ENCODE results near the gene COIL.

COIL gene

DNA sequence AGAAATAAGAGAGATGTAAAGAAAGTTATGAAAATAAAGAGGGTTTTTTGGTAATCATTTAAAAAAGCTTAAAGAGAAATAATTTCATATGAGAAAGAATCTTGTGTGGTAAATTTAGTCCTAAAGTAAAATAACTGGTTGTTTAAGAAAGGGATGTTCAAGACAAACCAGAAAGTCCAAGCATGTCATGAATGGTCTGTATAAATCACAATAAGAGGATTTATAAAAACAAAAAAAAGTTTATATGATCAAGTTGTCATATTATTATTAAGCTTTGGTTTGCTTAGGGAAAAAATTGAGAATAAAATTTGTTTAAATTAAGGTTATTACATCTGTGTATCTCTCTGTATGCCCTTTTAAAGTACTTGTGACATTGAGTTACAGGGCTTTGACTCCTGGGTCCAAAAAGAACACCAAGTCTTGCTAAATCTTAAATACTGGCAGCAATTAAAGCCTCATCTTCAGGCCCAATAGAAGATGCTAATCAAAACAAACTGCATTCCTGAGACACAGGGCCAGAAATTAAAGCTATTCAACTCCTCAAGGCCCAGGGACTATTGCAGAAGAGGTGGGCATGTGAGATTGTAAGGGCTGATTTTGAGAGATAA, 31.4 kb downstream of the COIL start:
- TF ChIP-seq, protein P1, sequence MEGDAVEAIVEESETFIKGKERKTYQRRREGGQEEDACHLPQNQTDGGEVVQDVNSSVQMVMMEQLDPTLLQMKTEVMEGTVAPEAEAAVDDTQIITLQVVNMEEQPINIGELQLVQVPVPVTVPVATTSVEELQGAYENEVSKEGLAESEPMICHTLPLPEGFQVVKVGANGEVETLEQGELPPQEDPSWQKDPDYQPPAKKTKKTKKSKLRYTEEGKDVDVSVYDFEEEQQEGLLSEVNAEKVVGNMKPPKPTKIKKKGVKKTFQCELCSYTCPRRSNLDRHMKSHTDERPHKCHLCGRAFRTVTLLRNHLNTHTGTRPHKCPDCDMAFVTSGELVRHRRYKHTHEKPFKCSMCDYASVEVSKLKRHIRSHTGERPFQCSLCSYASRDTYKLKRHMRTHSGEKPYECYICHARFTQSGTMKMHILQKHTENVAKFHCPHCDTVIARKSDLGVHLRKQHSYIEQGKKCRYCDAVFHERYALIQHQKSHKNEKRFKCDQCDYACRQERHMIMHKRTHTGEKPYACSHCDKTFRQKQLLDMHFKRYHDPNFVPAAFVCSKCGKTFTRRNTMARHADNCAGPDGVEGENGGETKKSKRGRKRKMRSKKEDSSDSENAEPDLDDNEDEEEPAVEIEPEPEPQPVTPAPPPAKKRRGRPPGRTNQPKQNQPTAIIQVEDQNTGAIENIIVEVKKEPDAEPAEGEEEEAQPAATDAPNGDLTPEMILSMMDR (IDR thresholded peaks at IDR 0.05; ENCODE audit: extremely low read depth, insufficient read depth, missing control alignments): no peak
- in situ Hi-C loops (cut with MboI; ENCODE audit: low pct_unique_long_range_greater_than_20kb, low sequenced_read_pairs, unreplicated experiment): no loop called here
- no peak for DNase-seq (ENCODE audit: low spot score)

DNA sequence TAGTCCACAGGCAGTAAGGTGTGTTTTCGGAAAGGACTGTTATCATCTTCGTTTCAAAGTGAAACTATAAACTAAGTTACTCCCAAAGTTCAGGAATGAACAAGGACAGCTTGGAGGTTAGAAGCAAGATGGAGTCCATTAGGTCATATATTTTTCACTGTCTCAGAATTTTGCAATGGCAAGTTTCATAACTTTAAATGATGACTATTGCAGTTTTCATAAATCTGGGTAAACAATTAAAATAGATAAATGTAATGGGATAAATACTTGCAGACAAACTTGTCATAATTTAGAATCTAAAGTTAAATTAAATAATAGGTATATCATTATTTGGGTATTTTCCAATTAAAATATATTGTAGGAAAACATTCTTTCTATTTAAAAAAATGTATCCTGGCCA, 32.3 kb downstream of the COIL start:
- in situ Hi-C loops (cut with MboI; ENCODE audit: low pct_unique_long_range_greater_than_20kb, low sequenced_read_pairs, unreplicated experiment): no loop called here
- TF ChIP-seq, protein P1 (IDR thresholded peaks at IDR 0.05; ENCODE audit: extremely low read depth, insufficient read depth, missing control alignments): no peak
- no peak for DNase-seq (ENCODE audit: low spot score)

DNA sequence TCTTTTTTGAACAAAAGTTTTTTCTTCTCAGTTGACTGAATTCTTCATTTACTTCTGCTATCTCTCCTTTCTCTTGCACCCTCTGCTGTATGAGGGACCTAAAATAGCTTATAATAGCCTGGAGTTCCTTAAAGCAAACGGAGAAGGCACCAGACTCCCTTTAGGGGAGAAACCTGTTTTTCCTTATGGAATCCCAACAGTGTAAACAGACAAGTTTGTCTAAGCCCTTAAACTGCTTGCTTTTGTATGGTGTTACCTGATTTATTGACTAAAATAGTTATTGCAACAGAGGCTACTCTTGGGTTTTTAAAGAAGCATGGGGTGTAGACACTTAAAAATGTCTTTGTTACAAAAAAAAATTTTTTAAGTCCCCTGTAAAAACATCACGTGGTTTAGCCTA, 34.1 kb downstream of the COIL start:
- DNase-seq (ENCODE audit: low spot score): no peak
- in situ Hi-C loops (cut with MboI; ENCODE audit: low pct_unique_long_range_greater_than_20kb, low sequenced_read_pairs, unreplicated experiment): no loop called here
- TF ChIP-seq, protein P1 (IDR thresholded peaks at IDR 0.05; ENCODE audit: extremely low read depth, insufficient read depth, missing control alignments): no peak

DNA sequence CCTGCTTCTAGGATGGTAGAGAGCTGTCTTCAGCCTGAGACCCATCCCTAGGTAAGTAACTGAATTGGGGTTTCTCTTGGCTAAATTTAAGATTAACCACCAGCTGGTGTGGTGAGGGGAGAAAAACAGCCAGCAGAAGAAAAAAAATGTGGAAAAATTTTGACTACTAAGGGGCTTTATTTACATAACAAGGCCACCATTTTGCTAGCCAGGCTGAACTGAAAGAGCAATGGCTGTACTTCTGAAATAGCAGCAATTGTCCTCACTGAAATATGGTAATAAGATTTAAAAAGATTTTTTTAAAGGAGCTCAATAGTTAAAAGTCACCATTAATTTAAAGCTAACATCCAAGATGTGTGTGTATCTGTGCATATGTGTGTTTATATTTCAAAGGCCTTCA, 34.6 kb downstream of the COIL start:
- in situ Hi-C loops (cut with MboI; ENCODE audit: low pct_unique_long_range_greater_than_20kb, low sequenced_read_pairs, unreplicated experiment): no loop called here
- DNase-seq (ENCODE audit: low spot score): no peak
- TF ChIP-seq, protein P1 (IDR thresholded peaks at IDR 0.05; ENCODE audit: extremely low read depth, insufficient read depth, missing control alignments): no peak

DNA sequence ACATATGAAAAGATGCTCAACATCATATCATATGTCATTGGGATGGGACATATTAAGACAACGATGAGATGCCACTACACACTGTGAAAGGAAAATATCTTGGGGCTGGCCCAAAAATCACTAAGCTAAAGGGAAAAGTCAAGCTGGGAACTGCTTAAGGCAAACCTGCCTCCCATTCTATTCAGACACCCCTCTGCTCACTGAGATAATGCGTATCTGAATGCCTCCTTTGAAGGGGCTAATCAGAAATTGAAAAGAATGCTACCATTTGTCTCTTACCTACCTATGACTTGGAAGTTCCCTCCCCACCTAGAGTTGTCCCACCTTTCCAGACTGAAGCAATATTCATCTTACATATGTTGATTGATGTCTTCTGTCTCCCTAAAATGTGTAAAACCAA, 35.8 kb downstream of the COIL start:
- in situ Hi-C loops (cut with MboI; ENCODE audit: low pct_unique_long_range_greater_than_20kb, low sequenced_read_pairs, unreplicated experiment): no loop called here

DNA sequence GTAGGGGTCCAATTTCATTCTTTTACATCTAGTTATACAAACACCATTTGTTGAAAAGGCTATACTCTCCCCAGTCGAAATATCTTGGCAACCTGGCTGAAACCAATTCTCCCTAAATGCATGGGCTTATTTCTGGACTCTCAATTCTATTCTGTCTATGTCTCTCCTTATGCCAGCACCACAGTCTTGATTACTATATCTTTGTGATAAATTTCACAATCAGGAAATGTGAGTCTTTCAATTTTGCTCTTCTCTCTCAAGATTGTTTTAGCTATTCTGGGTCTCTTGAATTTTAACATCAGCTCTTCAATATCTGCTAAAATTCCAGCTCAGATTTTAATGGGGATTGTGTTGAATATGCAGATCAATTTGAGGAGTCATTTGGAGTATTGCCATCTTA, 41.1 kb downstream of the COIL start:
- in situ Hi-C loops (cut with MboI; ENCODE audit: low pct_unique_long_range_greater_than_20kb, low sequenced_read_pairs, unreplicated experiment): no loop called here
- TF ChIP-seq, protein P1 (IDR thresholded peaks at IDR 0.05; ENCODE audit: extremely low read depth, insufficient read depth, missing control alignments): no peak
- no peak for DNase-seq (ENCODE audit: low spot score)

More for the DNA sequence above, 35.8 kb downstream of the COIL start:
- TF ChIP-seq, protein P1 (IDR thresholded peaks at IDR 0.05; ENCODE audit: extremely low read depth, insufficient read depth, missing control alignments): no peak
- no peak for DNase-seq (ENCODE audit: low spot score)
